H1 (cell line): ENCODE data around the gene EXTL1. TPM values are rescaled to one million over a fixed set of nuclear protein-coding genes. Genes with fewer than 3 reads are reported as not detected.

Experiments
- CREB1 ChIP-seq: IDR thresholded peaks from 2 replicates; pipeline ENCODE4 v1.6.1; 2012; ENCODE audit warnings: inconsistent platforms
- EZH2 ChIP-seq: fragments of 200-600 bp; sonication (generic); IDR thresholded peaks from 2 replicates; pipeline ENCODE4 v1.7.1; 2012; ENCODE audit warnings: low read depth, mild to moderate bottlenecking, moderate library complexity, low read length, inconsistent platforms; ENCODE audit not compliant: severe bottlenecking
- GTF2F1 ChIP-seq: IDR thresholded peaks from 2 replicates; pipeline ENCODE4 v1.6.1; 2012; ENCODE audit warnings: low read depth, low read length, improper control_type of control experiment, borderline replicate concordance
- JUN ChIP-seq: IDR thresholded peaks from 2 replicates; pipeline ENCODE4 v1.6.1; 2011; ENCODE audit warnings: low read depth, mild to moderate bottlenecking, improper control_type of control experiment, low read length
- KDM1A ChIP-seq: fragments of 200-600, 300-600 bp; sonication (generic); IDR thresholded peaks from 2 replicates; pipeline ENCODE4 v1.7.1; 2016; ENCODE audit warnings: mild to moderate bottlenecking, low read length, borderline replicate concordance
- KDM4A ChIP-seq: IDR thresholded peaks from one replicate; pipeline ENCODE4 v1.7.1; 2012; ENCODE audit warnings: low read depth, mild to moderate bottlenecking, moderate library complexity, low read length, inconsistent platforms; ENCODE audit not compliant: severe bottlenecking
- RBBP5 ChIP-seq: IDR thresholded peaks from 2 replicates; pipeline ENCODE4 v1.7.1; 2012; ENCODE audit warnings: low read depth, mild to moderate bottlenecking, inconsistent platforms, low read length, moderate library complexity, borderline replicate concordance
- SIX5 ChIP-seq: IDR thresholded peaks from 2 replicates; pipeline ENCODE4 v1.6.1; 2011; ENCODE audit warnings: mild to moderate bottlenecking, low read depth, low read length
- YY1 ChIP-seq: IDR thresholded peaks from 2 replicates; pipeline ENCODE4 v1.6.1; 2011; ENCODE audit warnings: low read depth, mild to moderate bottlenecking, low read length
- polyA plus RNA-seq, 7 experiments: library from polyadenylated mRNA; depleted of rRNA in 3 of 7; stranded (reverse) in 5 of 7; unstranded in 2 of 7; fragments of >200 nt in 5 of 7; fragments of 200-250 nt in 2 of 7; gene quantifications; 1 replicate in 5 of 7; 2 replicates in 1 of 7; 4 replicates in 1 of 7; pipeline versions ENCODE4 v1.2.1 to v1.2.3, GENCODE V29; 2011 to 2013; ENCODE audit warnings: missing spikeins in 2 of 7, mixed read lengths in 2 of 7
- total RNA-seq: library from RNA; stranded (reverse); fragmentation: NEBNext Ultra II Directional; extraction: Animal tissue kit (Norgen Biotek cat#: 25700); gene quantifications from 2 replicates; pipeline ENCODE4 v1.2.1, GENCODE V29; 2021
- TF ChIP-seq, protein P1 (sequence below): fragments of 300-600 bp; sonication (generic); IDR thresholded peaks from 2 replicates; pipeline ENCODE4 v1.7.1; 2012; ENCODE audit warnings: low read length, moderate library complexity, mild to moderate bottlenecking, inconsistent platforms; ENCODE audit not compliant: insufficient replicate concordance
- TF ChIP-seq, protein P2 (sequence below): IDR thresholded peaks from 2 replicates; pipeline ENCODE4 v1.6.1; 2012; ENCODE audit warnings: low read length, inconsistent platforms

The EXTL1 gene
- total and polyA plus RNA-seq, 2 of the 8 experiments (the other 6 are each of a cell fraction or from before 2014, with no cell fraction given): 0.89 to 1.2 TPM

DNA sequence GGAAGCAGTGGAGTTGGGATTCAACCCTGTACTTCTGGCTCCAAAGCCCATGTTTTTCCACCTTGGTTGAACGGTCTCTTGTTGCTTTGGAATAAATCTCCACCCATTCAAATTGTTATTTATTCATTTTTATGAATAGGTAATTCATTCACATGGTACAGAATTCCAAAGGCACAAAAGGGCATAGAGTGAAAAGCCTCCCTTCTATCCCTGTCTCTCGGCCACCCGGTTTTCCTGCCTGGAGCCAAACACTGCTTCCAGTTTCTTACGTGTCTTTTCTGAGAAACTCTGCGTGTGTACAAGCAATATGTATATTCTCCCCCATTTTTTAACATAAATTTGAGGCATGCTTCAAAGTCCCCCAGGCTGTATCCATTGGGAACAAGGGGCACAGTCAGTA is 3.9 kb downstream of the EXTL1 start (continued):
- TF ChIP-seq, protein P1, sequence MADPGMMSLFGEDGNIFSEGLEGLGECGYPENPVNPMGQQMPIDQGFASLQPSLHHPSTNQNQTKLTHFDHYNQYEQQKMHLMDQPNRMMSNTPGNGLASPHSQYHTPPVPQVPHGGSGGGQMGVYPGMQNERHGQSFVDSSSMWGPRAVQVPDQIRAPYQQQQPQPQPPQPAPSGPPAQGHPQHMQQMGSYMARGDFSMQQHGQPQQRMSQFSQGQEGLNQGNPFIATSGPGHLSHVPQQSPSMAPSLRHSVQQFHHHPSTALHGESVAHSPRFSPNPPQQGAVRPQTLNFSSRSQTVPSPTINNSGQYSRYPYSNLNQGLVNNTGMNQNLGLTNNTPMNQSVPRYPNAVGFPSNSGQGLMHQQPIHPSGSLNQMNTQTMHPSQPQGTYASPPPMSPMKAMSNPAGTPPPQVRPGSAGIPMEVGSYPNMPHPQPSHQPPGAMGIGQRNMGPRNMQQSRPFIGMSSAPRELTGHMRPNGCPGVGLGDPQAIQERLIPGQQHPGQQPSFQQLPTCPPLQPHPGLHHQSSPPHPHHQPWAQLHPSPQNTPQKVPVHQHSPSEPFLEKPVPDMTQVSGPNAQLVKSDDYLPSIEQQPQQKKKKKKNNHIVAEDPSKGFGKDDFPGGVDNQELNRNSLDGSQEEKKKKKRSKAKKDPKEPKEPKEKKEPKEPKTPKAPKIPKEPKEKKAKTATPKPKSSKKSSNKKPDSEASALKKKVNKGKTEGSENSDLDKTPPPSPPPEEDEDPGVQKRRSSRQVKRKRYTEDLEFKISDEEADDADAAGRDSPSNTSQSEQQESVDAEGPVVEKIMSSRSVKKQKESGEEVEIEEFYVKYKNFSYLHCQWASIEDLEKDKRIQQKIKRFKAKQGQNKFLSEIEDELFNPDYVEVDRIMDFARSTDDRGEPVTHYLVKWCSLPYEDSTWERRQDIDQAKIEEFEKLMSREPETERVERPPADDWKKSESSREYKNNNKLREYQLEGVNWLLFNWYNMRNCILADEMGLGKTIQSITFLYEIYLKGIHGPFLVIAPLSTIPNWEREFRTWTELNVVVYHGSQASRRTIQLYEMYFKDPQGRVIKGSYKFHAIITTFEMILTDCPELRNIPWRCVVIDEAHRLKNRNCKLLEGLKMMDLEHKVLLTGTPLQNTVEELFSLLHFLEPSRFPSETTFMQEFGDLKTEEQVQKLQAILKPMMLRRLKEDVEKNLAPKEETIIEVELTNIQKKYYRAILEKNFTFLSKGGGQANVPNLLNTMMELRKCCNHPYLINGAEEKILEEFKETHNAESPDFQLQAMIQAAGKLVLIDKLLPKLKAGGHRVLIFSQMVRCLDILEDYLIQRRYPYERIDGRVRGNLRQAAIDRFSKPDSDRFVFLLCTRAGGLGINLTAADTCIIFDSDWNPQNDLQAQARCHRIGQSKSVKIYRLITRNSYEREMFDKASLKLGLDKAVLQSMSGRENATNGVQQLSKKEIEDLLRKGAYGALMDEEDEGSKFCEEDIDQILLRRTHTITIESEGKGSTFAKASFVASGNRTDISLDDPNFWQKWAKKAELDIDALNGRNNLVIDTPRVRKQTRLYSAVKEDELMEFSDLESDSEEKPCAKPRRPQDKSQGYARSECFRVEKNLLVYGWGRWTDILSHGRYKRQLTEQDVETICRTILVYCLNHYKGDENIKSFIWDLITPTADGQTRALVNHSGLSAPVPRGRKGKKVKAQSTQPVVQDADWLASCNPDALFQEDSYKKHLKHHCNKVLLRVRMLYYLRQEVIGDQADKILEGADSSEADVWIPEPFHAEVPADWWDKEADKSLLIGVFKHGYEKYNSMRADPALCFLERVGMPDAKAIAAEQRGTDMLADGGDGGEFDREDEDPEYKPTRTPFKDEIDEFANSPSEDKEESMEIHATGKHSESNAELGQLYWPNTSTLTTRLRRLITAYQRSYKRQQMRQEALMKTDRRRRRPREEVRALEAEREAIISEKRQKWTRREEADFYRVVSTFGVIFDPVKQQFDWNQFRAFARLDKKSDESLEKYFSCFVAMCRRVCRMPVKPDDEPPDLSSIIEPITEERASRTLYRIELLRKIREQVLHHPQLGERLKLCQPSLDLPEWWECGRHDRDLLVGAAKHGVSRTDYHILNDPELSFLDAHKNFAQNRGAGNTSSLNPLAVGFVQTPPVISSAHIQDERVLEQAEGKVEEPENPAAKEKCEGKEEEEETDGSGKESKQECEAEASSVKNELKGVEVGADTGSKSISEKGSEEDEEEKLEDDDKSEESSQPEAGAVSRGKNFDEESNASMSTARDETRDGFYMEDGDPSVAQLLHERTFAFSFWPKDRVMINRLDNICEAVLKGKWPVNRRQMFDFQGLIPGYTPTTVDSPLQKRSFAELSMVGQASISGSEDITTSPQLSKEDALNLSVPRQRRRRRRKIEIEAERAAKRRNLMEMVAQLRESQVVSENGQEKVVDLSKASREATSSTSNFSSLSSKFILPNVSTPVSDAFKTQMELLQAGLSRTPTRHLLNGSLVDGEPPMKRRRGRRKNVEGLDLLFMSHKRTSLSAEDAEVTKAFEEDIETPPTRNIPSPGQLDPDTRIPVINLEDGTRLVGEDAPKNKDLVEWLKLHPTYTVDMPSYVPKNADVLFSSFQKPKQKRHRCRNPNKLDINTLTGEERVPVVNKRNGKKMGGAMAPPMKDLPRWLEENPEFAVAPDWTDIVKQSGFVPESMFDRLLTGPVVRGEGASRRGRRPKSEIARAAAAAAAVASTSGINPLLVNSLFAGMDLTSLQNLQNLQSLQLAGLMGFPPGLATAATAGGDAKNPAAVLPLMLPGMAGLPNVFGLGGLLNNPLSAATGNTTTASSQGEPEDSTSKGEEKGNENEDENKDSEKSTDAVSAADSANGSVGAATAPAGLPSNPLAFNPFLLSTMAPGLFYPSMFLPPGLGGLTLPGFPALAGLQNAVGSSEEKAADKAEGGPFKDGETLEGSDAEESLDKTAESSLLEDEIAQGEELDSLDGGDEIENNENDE: no peak
- TF ChIP-seq GTF2F1: no peak
- TF ChIP-seq, protein P2, sequence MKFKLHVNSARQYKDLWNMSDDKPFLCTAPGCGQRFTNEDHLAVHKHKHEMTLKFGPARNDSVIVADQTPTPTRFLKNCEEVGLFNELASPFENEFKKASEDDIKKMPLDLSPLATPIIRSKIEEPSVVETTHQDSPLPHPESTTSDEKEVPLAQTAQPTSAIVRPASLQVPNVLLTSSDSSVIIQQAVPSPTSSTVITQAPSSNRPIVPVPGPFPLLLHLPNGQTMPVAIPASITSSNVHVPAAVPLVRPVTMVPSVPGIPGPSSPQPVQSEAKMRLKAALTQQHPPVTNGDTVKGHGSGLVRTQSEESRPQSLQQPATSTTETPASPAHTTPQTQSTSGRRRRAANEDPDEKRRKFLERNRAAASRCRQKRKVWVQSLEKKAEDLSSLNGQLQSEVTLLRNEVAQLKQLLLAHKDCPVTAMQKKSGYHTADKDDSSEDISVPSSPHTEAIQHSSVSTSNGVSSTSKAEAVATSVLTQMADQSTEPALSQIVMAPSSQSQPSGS: no peak
- TF ChIP-seq CREB1: no peak
- TF ChIP-seq KDM1A: no peak
- TF ChIP-seq SIX5: no peak
- TF ChIP-seq JUN: no peak
- no peak for TF ChIP-seq RBBP5
- TF ChIP-seq KDM4A: no peak
- no peak for TF ChIP-seq EZH2
- TF ChIP-seq YY1: no peak
